22Rv1 (cell line): ENCODE measurements around the gene LRRC23.

Experiments used
- ZFX ChIP-seq: fragments of 450-650 bp; IDR thresholded peaks from 2 replicates; pipeline ENCODE4 v1.6.1; 2017; ENCODE audit warnings: antibody characterized with exemption, borderline replicate concordance
- TF ChIP-seq, protein P1 (sequence below): fragments of 450-650 bp; IDR thresholded peaks from 2 replicates; pipeline ENCODE4 v1.5.1; 2017; ENCODE audit warnings: mild to moderate bottlenecking

DNA sequence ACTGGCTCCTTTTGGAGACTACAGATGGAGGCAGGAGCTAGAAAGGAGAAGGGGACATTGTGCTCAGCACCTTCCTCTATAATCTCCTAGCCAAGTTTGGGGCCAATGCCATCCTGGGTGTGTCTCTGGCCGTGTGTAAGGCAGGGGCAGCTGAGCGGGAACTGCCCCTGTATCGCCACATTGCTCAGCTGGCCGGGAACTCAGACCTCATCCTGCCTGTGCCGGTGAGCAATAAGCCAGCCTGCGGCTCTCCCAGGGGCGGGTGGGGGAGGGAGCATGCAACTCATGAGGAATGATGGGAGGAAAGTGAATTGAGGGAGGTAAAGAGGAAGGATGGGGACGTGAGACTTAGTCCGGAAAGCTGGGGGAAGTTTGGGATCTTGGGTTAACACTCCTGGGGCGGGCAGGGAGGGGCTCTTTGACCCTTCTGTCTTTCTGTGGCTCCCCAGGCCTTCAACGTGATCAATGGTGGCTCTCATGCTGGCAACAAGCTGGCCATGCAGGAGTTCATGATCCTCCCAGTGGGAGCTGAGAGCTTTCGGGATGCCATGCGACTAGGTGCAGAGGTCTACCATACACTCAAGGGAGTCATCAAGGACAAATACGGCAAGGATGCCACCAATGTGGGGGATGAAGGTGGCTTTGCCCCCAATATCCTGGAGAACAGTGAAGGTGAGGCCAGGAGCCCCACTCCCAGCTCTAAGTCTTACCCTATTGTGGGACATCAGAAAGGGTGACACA is 13.0 kb downstream of the LRRC23 start:
- TF ChIP-seq, protein P1, sequence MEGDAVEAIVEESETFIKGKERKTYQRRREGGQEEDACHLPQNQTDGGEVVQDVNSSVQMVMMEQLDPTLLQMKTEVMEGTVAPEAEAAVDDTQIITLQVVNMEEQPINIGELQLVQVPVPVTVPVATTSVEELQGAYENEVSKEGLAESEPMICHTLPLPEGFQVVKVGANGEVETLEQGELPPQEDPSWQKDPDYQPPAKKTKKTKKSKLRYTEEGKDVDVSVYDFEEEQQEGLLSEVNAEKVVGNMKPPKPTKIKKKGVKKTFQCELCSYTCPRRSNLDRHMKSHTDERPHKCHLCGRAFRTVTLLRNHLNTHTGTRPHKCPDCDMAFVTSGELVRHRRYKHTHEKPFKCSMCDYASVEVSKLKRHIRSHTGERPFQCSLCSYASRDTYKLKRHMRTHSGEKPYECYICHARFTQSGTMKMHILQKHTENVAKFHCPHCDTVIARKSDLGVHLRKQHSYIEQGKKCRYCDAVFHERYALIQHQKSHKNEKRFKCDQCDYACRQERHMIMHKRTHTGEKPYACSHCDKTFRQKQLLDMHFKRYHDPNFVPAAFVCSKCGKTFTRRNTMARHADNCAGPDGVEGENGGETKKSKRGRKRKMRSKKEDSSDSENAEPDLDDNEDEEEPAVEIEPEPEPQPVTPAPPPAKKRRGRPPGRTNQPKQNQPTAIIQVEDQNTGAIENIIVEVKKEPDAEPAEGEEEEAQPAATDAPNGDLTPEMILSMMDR, result no peak
- no peak for TF ChIP-seq ZFX
